Measurements from ENCODE around the gene CLDN4. TPM values are rescaled to one million over a fixed set of nuclear protein-coding genes. Genes with fewer than 3 reads are reported as not detected.

The CLDN4 gene
- total and polyA plus RNA-seq, 5 donors from 2014 or later = 0.10 to 0.79 (median 0.29) TPM

- H3K36me3 Mint-ChIP-seq = no peaks in the 10 kb centered on the region
- no peak for ATAC-seq (ENCODE audit: low read depth in 2 of 2)
- H3K4me3 ChIP-seq (ENCODE audit: low read depth, low read length) = no peak overlapping the region
- H3K27me3 ChIP-seq (ENCODE audit: control insufficient read depth, insufficient read depth, low read length) = no peaks in the 10 kb centered on the region
- no peaks in the 10 kb centered on the region for H3K9me3 ChIP-seq (ENCODE audit: control insufficient read depth in 2 of 2, low read length in 2 of 2)
- no peak for DNase-seq
- H3K27ac Mint-ChIP-seq = no peak overlapping the region
- H3K4me3 Mint-ChIP-seq = no peak overlapping the region
- H3K4me1 Mint-ChIP-seq = no peaks in the 10 kb centered on the region
- H3K36me3 ChIP-seq (ENCODE audit: control insufficient read depth, insufficient read depth, low read length) = no peaks in the 10 kb centered on the region
- no peaks in the 10 kb centered on the region for H3K4me1 ChIP-seq (ENCODE audit: control insufficient read depth, insufficient read depth, low read length, poor library complexity, severe bottlenecking)
- peaks cover 16% of the 10 kb centered on the region for H3K27me3 Mint-ChIP-seq
- H3K9me3 Mint-ChIP-seq = no peaks in the 10 kb centered on the region
- H3K27ac ChIP-seq (ENCODE audit: insufficient read depth, low read length, poor library complexity, severe bottlenecking) = no peak overlapping the region
Observed at GRCh38 chr7:73882047-73882402, 51.2 kb downstream of the CLDN4 start.

Other genes starting within 250 kb of the CLDN4 start
- gene MLXIPL, start 206.5 kb upstream of the CLDN4 start, total RNA-seq = not detected
- not detected for gene MLXIPL, start 206.5 kb upstream of the CLDN4 start, polyA plus RNA-seq
- 0.64 TPM for gene VPS37D, start 163.2 kb upstream of the CLDN4 start, total RNA-seq
- under 1 TPM in 1 of 4 donors, not detected in 3; 0.29 TPM for gene VPS37D, start 163.2 kb upstream of the CLDN4 start, polyA plus RNA-seq
- gene DNAJC30, start 147.5 kb upstream of the CLDN4 start, total RNA-seq = 10.0 TPM
- gene DNAJC30, start 147.5 kb upstream of the CLDN4 start, polyA plus RNA-seq = 10 to 100 TPM; 10.8 to 14.4 (median 12.8) TPM
- gene BUD23, start 147.4 kb upstream of the CLDN4 start, total RNA-seq = 96.3 TPM
- gene BUD23, start 147.4 kb upstream of the CLDN4 start, polyA plus RNA-seq = 100 to 1,000 TPM; 112 to 127 (median 120) TPM
- gene STX1A, start 111.3 kb upstream of the CLDN4 start, total RNA-seq = 27.3 TPM
- 1 to 10 TPM in 3 of 4 donors, under 1 TPM in 1; 0.80 to 3.1 (median 2.0) TPM for gene STX1A, start 111.3 kb upstream of the CLDN4 start, polyA plus RNA-seq
- gene ABHD11, start 92.2 kb upstream of the CLDN4 start, total RNA-seq = 19.3 TPM
- 10 to 100 TPM; 14.5 to 17.5 (median 16.3) TPM for gene ABHD11, start 92.2 kb upstream of the CLDN4 start, polyA plus RNA-seq
- gene CLDN3, start 60.7 kb upstream of the CLDN4 start, total RNA-seq = not detected
- gene CLDN3, start 60.7 kb upstream of the CLDN4 start, polyA plus RNA-seq = not detected
- gene METTL27, start 11.5 kb downstream of the CLDN4 start, total RNA-seq = 2.9 TPM
- gene METTL27, start 11.5 kb downstream of the CLDN4 start, polyA plus RNA-seq = 10 to 100 TPM in 2 of 4 donors, 1 to 10 TPM in 2; 1.1 to 29.1 (median 11.9) TPM
- gene TMEM270, start 30.2 kb downstream of the CLDN4 start, total RNA-seq = not detected
- gene TMEM270, start 30.2 kb downstream of the CLDN4 start, polyA plus RNA-seq = under 1 TPM in 1 of 4 donors, not detected in 3; 0.34 TPM
- gene ELN, start 197.2 kb downstream of the CLDN4 start, total RNA-seq = 0.35 TPM
- not detected for gene ELN, start 197.2 kb downstream of the CLDN4 start, polyA plus RNA-seq